ENCODE results near the gene VPS41.
"Not testable (repeated sequence)": the region's sequence is repeated elsewhere in the genome, so short reads cannot be mapped to it uniquely, and the experiment has no call there.

Gene VPS41

DNA sequence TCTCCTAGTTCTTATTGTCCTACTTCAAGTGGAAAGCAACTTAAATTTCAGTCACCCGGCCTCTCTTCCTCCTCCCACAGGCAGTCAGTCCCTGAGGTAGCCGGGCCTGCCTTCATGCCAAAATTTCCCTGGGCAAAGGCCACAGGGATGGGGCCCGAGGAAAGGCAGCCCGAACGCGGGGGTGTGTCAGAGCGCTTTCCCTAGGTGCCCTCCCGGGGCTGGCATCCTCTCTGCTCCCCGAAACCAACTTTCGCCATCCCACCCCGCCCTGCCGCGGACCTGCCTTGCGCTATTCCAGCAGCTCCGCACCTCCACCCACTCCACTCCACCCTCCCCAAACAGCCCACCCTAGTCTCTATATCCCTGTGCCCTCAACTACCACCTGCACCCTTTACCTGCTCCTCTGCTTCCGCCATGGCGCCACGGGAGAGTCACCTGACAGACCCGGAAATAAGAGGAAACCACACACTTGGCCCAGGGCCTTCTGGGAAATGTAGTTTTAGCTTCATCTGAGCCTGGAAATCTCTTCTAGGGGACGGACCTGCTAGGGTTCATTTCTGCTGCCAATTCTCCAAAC is at the start of gene VPS41:
Gene VPS41, minus strand, starts transcription at position 433 of the 577 bp plus-strand sequence. Its CDS starts 17 bp downstream, at position 416.
- Mint-ChIP-seq H3K4me3 (peak within 1 kb of the TSS; percentile 93), H3K36me3 (no peaks in the 10 kb centered on the region), H3K27me3 (peaks cover 7% of the 10 kb centered on the region), H3K9me3 (no peaks in the 10 kb centered on the region), H3K4me1 (peaks cover 28% of the 10 kb centered on the region), H3K27ac (peak within 1 kb of the TSS; percentile 85)
- CTCF ChIA-PET: no interaction called here
- peak; percentile 88 for DNase-seq

DNA sequence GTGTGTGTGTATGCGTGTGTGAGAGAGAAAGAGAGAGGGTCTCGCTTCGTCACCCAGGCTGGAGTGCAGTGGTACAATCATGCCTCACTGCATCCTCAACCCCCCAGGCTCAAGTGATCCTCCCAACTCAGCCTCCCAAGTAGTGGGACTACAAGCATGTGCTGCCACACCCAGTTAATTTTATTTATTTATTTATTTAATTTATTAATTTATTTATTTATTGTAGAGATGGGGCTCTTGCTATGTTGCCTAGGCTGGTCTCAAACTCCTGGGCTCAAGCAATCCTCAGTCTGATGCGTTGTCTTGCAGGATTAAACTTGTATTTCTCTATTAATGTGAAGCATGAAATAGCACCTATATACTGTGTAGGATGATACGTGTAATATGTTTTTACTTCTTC is 46.9 kb upstream of the VPS41 start:
- H3K27ac Mint-ChIP-seq: no peak overlapping the region
- no peaks in the 10 kb centered on the region for H3K36me3 Mint-ChIP-seq
- H3K27me3 Mint-ChIP-seq: peaks cover 4% of the 10 kb centered on the region
- no peaks in the 10 kb centered on the region for H3K9me3 Mint-ChIP-seq
- H3K4me1 Mint-ChIP-seq: no peaks in the 10 kb centered on the region
- no peak overlapping the region for H3K4me3 Mint-ChIP-seq
- no peak for DNase-seq
- CTCF ChIA-PET: no interaction called here

DNA sequence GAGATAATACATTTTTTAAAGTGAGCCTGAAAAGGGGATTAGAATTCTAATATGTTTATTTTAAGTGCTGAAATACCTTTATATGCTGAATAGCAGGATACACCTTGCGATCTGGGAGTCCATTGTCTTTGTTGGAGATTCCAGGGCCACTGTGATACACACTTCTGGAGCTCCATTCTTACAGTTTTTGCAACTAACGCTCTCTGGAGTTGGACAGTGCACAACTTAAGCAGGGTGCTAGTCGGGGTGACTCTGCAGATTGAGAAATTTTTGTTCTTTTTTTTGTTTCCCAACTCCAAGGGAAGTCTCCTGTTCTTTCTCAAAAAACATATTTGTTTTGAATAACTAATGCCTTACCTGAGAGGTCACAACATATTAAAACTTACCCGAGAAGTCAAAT is 45.0 kb upstream of the VPS41 start:
- H3K4me1 Mint-ChIP-seq: no peaks in the 10 kb centered on the region
- H3K36me3 Mint-ChIP-seq: no peaks in the 10 kb centered on the region
- no peak overlapping the region for H3K27ac Mint-ChIP-seq
- no peak overlapping the region for H3K4me3 Mint-ChIP-seq
- H3K9me3 Mint-ChIP-seq: no peaks in the 10 kb centered on the region
- H3K27me3 Mint-ChIP-seq: peaks cover 4% of the 10 kb centered on the region
- CTCF ChIA-PET: no interaction called here
- no peak for DNase-seq

DNA sequence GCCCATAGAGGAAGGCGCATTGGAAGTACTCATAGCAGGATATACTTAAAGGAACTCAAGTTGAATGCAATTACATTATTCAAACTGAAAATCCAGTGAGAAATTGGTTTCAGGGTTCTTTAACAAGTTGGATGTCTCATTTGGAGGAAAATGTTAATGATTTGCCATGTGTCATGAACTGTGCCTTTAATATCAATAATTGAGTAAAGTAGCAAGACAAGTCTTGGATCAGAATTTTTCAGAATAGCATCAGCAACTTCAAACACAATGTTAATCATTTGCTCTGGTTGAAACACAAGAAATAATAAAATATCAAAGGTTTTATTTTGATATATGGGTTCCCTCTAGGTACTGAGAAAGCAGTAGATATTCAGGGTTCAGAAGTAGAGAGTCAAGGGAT is 44.2 kb upstream of the VPS41 start:
- Mint-ChIP-seq H3K4me1 (no peaks in the 10 kb centered on the region), H3K27me3 (peaks cover 4% of the 10 kb centered on the region), H3K27ac (no peak overlapping the region), H3K36me3 (no peaks in the 10 kb centered on the region), H3K4me3 (no peak overlapping the region), H3K9me3 (no peaks in the 10 kb centered on the region)
- no peak for DNase-seq
- CTCF ChIA-PET: interaction anchor here (0.6 kb wide), 1 partner anchor 13 kb away, joined by 3 read pairs; no protein-coding TSS in a partner anchor

DNA sequence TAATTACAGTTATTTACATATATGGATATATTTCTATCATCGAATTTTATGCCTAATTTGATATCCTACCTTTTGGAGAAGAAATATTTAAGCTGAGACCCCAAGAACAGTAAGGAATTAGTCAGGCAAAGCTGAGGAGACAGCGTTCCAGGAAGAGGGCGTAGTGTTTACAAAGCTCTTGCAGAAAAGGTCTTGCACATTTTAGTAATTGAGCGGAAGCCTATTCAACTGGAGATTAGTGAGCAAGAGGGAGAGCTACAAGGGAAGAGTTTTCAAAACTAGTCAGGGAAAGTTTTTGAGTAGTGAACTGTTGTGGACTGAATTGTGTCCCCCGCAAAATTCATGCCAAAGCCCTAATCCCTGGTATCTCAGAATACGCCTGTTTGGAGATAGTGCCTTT is 42.2 kb upstream of the VPS41 start:
- peaks cover 4% of the 10 kb centered on the region for H3K27me3 Mint-ChIP-seq
- no peak for DNase-seq
- no peaks in the 10 kb centered on the region for H3K9me3 Mint-ChIP-seq
- no peaks in the 10 kb centered on the region for H3K4me1 Mint-ChIP-seq
- no peak overlapping the region for H3K27ac Mint-ChIP-seq
- no peak overlapping the region for H3K4me3 Mint-ChIP-seq
- H3K36me3 Mint-ChIP-seq: no peaks in the 10 kb centered on the region
- CTCF ChIA-PET: no interaction called here

DNA sequence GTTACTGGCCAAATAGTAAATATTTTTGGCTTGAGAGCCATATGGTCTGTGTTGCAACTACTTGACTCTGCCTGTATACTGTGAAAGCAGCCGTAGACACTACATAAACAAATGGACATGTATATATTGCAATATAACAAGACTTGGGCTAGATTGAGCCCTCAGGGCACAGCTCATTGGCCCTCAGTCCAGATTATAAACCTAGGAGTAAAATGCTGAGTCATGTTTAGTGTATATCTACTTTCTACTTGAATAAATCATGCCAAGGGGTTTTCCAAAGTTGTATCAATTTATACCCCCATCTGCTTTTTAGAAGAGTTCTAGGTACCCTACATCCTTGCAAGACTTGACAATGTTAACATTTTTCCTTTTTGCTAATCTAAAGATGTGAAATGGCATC is 41.3 kb upstream of the VPS41 start:
- Mint-ChIP-seq H3K9me3 (no peaks in the 10 kb centered on the region), H3K36me3 (no peaks in the 10 kb centered on the region), H3K4me3 (no peak overlapping the region), H3K27me3 (peaks cover 4% of the 10 kb centered on the region), H3K4me1 (no peaks in the 10 kb centered on the region), H3K27ac (no peak overlapping the region)
- CTCF ChIA-PET: no interaction called here
- DNase-seq: no peak

DNA sequence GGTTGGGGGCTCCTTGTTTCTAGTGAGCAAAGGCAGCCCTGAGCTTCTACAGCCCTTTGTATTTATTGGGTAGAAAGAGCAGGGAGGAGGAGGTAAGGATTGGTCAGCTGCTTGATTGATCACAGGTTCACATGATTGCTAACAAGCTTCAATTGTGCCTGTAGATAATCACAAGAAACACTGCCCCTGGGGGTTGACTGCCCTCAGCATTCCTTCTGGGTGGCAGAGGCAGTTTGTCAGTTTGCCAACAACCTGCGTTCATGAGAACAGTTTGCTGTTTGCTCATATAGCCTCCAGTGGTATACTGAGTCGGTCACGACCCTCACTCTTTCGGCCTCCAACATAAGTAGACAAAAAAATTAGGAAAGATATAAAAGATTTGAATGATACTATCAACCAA is 38.5 kb upstream of the VPS41 start:
- H3K4me1 Mint-ChIP-seq, H3K9me3 Mint-ChIP-seq, H3K27me3 Mint-ChIP-seq, H3K27ac Mint-ChIP-seq, H3K36me3 Mint-ChIP-seq, DNase-seq, H3K4me3 Mint-ChIP-seq, CTCF ChIA-PET: not testable (repeated sequence)

DNA sequence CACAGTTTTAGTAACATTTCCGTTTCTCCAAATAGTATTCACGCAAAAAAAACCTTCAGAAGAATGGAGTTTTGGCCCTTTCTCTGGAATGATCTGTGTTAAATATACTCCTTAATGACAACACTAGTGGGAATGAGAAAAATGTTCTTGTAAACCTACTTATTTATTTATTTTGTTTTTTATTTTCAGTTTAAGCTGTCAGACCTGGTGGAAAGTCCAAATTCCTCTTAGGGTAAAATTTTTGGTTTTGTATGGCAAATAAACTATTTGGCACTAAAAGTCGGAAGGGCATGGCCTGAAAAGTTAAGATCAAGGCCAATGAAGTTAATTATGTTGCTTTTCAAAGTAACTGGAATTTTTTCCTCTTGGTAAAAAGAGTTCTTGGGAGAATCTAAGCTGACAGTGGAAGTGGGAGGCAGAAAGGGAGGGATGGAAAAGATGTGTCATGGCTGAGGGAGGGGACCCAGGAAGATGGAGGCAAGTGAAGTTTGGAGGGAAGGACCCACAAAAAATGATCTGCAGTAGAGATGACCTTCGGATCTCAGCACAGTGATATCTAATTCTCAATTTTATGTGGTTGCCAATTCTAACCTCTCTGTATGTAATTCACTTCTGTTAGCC is 33.5 kb upstream of the VPS41 start:
- H3K9me3 Mint-ChIP-seq: no peaks in the 10 kb centered on the region
- CTCF ChIA-PET: interaction anchor here (0.8 kb wide), 1 partner anchor 9 kb away, joined by 3 read pairs; no protein-coding TSS in a partner anchor

DNA sequence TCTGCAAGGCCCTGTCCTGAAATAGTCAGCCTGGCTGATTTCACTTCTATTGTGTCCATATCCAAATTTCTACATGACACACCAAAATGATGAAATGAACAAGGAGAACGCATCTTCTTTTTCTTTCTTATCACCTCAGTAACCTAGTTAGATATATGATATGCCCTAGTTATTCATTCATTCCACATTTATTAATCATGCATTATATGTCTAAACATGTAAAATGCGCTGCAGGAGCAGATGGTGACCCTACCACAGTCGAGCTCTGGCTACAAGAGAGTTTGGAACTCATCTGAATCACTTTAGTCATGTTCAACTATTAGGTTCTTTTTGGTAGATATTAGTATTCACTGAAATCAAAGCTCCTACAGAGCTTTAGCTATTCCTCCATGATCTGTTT is 31.8 kb upstream of the VPS41 start:
- Mint-ChIP-seq H3K36me3 (no peaks in the 10 kb centered on the region), H3K4me3 (no peak overlapping the region), H3K27me3 (peaks cover 5% of the 10 kb centered on the region), H3K9me3 (no peaks in the 10 kb centered on the region), H3K4me1 (no peaks in the 10 kb centered on the region), H3K27ac (no peak overlapping the region)
- CTCF ChIA-PET: interaction anchor here (0.7 kb wide), 1 partner anchor 13 kb away, joined by 3 read pairs; no protein-coding TSS in a partner anchor
- DNase-seq: no peak

More for the DNA sequence above, 33.5 kb upstream of the VPS41 start:
- no peak for DNase-seq
- Mint-ChIP-seq H3K27ac (no peak overlapping the region), H3K4me1 (no peaks in the 10 kb centered on the region), H3K36me3 (no peaks in the 10 kb centered on the region), H3K4me3 (no peak overlapping the region), H3K27me3 (peaks cover 5% of the 10 kb centered on the region)

DNA sequence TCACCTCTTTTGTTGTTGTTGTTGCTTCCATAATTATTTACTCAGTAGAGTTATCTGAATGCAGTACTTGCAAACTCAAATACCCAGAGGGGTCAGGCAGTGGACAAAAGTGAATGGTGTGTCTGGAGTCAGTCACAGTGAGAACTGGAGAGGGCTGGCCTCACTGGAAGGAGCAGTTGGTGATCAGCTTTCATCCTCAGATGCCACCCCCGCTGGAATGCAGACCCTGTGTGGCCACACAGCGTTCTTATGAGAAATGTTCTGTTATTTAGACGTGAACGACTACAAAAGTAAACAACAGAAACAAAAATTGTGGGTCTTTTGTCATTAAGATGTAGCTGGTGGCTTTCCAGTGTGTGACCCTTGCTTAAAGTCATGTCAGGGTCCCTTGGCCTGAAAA is 29.6 kb upstream of the VPS41 start:
- DNase-seq: no peak
- Mint-ChIP-seq H3K27me3 (peaks cover 9% of the 10 kb centered on the region), H3K4me3 (no peak overlapping the region), H3K27ac (no peak overlapping the region), H3K4me1 (no peaks in the 10 kb centered on the region), H3K9me3 (no peaks in the 10 kb centered on the region), H3K36me3 (no peaks in the 10 kb centered on the region)
- CTCF ChIA-PET: no interaction called here

DNA sequence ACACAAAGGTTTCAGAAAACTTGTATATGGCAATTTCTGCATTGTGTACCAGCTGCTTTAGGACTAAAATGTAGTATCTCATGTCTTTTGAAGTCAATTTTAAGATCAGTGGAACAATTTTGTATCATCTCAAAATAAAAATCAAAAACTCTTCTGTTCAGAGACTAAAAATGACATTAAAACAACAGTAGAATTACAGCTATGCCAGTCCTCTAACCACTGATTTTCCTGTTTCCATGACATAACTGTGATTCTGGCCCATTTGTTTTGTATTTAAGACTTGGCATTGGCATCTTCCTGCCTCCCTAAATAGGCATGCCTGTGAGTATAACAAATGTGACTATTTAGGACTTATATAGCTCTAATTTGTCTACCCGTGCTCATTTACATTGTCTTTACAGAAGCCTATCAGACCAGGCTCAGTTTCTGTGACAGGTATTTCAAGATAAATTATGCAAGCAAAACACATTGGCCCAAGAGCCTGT is 29.1 kb upstream of the VPS41 start:
- H3K9me3 Mint-ChIP-seq: no peaks in the 10 kb centered on the region
- no peaks in the 10 kb centered on the region for H3K4me1 Mint-ChIP-seq
- H3K4me3 Mint-ChIP-seq: no peak overlapping the region
- CTCF ChIA-PET: no interaction called here
- peaks cover 9% of the 10 kb centered on the region for H3K27me3 Mint-ChIP-seq
- no peaks in the 10 kb centered on the region for H3K36me3 Mint-ChIP-seq
- no peak for DNase-seq
- H3K27ac Mint-ChIP-seq: no peak overlapping the region

DNA sequence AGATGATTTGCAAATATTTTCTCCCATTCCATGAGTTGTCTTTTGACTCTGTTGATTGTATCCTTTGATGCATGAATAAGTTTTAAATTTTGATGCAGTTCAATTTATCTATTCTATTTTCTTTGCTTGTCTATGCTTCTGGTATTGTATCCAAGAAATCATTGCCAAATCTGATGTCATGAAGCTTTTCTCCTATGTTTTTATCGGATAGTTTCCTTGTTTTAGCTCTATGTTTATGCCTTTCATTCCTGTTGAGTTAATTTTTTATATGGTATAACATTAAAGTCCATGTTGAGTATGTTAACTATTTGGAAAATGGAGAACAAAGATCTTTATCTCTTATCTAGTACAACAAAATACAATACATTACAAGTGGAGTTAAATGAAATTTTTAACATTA is 27.6 kb upstream of the VPS41 start:
- Mint-ChIP-seq H3K27me3 (peaks cover 4% of the 10 kb centered on the region), H3K36me3 (no peaks in the 10 kb centered on the region), H3K9me3 (no peaks in the 10 kb centered on the region), H3K27ac (no peak overlapping the region), H3K4me1 (no peaks in the 10 kb centered on the region), H3K4me3 (no peak overlapping the region)
- CTCF ChIA-PET: no interaction called here
- no peak for DNase-seq

DNA sequence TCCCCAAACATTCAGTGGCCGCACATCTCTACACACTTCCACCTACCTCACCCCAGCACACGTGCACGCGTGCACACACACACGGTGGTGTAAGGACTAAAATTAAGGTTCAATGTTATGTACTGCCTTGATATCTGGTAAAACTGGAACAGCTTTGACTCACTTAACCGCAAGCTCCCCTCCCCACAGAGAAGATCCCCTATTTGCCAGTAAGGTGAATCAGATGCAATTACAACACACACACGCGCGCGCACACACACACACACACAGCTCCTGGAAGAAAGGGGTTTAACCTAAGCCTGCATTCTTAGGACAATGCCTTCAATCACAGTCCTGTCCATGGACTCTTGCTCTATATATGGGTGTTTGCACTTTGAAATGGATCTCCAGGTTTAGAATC is 25.5 kb upstream of the VPS41 start:
- no peak for DNase-seq
- CTCF ChIA-PET: no interaction called here

DNA sequence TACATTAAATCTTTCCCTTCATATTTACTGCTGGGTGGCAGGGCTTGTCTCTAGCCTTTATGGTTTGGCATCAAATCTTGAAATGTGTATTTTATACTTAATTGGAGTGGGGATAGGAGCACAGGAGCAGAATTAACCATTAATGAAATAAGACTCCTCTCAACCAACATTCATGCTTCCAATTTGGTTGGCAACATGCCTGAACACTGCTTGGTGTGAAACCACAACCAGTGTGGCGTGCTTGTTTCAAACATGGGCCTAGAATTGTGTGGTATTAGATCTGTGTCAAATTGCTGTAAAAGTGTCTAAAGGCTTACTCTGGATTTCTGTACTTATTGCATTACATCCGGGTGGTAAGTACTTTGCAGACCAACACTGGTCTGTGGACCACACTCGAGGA is 25.1 kb upstream of the VPS41 start:
- no peak overlapping the region for H3K4me3 Mint-ChIP-seq
- H3K27me3 Mint-ChIP-seq: peaks cover 4% of the 10 kb centered on the region
- CTCF ChIA-PET: no interaction called here
- no peaks in the 10 kb centered on the region for H3K4me1 Mint-ChIP-seq
- H3K36me3 Mint-ChIP-seq: no peaks in the 10 kb centered on the region
- DNase-seq: no peak
- H3K27ac Mint-ChIP-seq: no peak overlapping the region
- no peaks in the 10 kb centered on the region for H3K9me3 Mint-ChIP-seq

More for the DNA sequence above, 25.5 kb upstream of the VPS41 start:
- Mint-ChIP-seq H3K4me3 (no peak overlapping the region), H3K9me3 (no peaks in the 10 kb centered on the region), H3K36me3 (no peaks in the 10 kb centered on the region), H3K4me1 (no peaks in the 10 kb centered on the region), H3K27ac (no peak overlapping the region), H3K27me3 (peaks cover 4% of the 10 kb centered on the region)

DNA sequence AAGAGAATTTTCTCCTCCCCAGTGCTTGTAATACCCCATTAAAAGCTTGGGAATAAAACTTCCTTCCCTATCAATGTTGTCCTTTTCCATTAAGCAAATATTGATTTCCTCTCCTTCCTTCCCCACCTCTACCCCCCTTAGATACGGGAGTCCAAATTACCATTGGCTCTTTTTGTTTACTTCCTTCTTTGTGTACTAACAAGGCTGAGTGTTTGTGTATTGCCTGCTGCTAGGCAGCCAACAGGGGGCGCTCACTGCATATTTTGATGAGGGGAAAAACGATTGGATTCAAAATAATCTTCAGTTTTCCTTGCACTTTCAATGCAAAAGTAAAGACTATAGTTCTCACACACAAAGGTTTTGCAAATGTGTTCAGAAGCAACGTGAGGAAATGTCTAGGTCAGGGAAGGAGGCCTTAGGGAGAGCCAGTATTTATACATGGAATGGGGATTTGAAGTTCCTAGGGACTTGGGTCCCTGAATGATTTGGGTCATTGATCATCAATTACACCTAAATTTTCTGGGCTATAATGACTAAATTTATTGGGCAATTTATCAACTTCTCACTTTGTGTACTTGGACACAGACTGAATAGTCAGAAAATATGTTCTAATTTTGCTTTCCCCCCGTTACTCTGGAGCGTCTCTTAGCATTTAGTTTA is 23.6 kb upstream of the VPS41 start:
- peak; percentile 68 for DNase-seq
- no peaks in the 10 kb centered on the region for H3K36me3 Mint-ChIP-seq
- no peaks in the 10 kb centered on the region for H3K9me3 Mint-ChIP-seq
- H3K27me3 Mint-ChIP-seq: peaks cover 4% of the 10 kb centered on the region
- CTCF ChIA-PET: interaction anchor here (0.6 to 0.8 kb wide), 3 partner anchors 9 to 425 kb away, joined by 3 read pairs; no protein-coding TSS in a partner anchor
- H3K27ac Mint-ChIP-seq: no peak overlapping the region
- no peak overlapping the region for H3K4me3 Mint-ChIP-seq
- no peaks in the 10 kb centered on the region for H3K4me1 Mint-ChIP-seq

Data from activated naive CD4-positive, alpha-beta T cell treated with anti-CD3 and anti-CD28 coated beads, Interleukin-2, amount 10 ng/mL, durations not matched to agents 7 days and 5 days (primary cell).